GM18526 (cell line): Measurements from ENCODE around the gene AFG3L2.

Experiments used
- POLR2A ChIP-seq: IDR thresholded peaks from 3 replicates; pipeline ENCODE4 v1.6.1; 2011; ENCODE audit not compliant: insufficient read length; ENCODE audit errors: extremely low read depth

Gene AFG3L2

DNA sequence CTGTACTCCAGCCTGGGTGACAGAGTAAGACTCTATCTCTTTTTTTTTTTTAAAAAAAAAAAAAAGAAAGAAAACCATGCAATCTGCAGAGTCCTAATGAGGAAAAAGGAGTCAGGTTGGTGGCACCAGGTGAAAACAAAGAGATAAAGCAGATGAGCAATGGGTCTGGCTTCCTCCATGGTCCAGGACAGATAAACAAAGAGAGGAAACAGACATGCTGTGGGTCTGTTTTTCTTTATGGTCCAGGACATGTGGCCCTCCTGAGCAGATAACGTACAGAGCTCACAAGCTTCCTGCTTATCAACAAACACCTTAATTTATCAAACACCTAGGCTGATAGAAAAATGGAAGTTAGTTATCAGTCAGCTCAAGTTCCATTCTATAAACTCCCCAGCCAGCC is 93.4 kb downstream of the AFG3L2 start:
- no peak for TF ChIP-seq POLR2A

DNA sequence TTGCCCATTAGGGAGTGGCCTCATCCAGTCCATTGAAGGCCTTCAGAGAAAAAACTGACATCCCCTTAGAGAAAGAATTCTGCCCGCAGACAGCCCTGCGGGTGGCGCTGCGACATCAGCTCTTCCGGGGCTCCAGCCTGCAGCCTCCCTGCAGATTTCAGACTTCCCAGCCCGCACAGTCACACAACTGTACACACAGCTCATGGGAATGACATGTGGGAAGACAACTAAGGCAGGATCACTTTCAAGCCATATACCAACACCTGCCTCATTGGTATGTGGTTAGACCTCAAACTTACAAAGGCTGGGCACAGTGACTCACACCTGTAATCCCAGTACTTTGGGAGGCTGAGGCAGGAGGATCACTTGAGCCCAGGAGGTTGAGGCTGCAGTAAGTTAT is 93.8 kb downstream of the AFG3L2 start:
- TF ChIP-seq POLR2A = no peak

DNA sequence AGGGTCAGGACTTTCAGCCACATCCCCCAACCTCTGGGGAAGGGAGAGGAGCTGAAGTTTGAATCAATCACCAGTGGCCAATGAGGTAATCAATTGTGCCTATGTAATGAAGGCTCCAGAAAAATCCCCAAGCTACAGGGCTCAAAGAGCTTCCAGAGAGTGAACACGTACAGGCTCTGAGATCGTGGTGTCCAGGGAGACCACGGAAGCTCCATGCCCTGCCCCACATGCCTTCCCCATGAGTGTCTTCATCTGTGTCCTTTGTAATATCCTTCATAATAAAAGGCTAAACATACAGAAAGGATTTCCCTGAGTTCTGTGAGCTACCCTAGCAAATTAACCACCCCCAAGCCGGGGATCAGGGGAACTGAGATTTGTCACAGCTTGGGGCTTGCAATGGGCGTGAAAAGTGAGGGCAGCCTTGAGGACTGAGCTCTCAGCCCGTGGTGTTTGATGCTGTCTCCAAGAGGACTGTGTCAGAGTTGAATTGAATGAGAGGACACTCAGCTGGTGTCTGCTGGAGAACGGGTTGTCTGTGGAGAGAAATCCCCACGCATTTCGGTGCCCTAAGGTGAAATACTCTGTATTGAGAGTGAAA is 94.5 kb downstream of the AFG3L2 start:
- no peak for TF ChIP-seq POLR2A

DNA sequence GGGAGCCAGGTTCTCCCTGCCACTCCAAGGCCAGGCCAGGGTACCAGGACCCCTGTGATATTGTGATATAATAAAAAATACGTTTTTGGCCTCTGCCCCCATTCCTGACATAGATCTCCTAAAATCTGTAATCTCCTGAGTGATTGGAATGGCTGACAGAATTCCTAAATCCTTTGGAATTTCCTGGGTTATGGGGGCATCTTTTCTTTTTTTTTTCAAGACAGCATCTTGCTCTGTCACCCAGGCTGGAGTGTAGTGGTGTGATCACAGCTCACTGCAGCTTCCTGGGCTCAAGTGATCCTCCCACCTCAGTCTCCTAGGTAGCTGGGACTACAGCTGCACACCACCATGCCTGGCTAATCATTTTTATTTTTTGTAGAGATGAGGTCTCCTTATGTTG is 95.2 kb downstream of the AFG3L2 start:
- no peak for TF ChIP-seq POLR2A

DNA sequence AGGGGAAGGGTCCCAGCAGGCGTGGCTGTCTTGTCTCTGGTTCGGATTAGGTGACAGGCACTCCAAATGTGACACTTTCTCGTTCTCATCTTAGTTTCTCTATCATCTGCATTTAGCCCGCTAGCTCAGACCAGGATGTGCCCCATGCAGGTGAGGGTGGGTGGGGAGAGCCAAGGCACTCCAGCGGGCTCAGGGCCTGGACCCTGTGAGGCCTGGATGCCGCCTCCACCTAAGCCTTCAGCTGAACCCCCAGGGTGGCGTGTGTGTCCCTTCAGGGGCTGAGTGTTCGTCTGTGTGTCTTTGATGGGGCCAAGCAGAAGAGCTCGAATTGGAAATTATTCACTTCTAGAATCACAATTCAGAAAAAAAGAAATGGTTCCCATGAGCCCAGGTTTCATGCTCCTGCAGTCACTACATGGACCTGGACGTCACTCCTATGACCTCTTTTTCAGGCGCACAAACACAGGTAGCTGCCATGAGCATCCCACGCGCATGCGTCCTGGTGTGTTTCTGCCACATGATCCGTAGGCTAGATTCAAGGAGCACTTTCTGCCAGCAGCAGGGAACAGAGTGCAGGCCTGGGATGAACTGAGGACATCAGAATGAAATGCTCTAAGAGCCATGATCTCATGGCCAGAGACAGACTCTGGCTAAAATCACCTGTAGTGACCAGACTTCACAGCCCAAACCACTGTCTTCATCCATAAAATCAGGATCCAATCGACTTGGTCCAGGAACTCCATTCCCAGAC is 97.1 kb downstream of the AFG3L2 start:
- no peak for TF ChIP-seq POLR2A
